IMR-90 (cell line): ENCODE data around the gene TSPAN31. TPM values are rescaled to one million over a fixed set of nuclear protein-coding genes. Genes with fewer than 3 reads are reported as not detected.

Experiments
- microRNA-seq, 2 experiments: library from miRNA; stranded (forward) in 1 of 2; unstranded in 1 of 2; fragments of 10-50 nt in 1 of 2; fragments of <30 nt in 1 of 2; gene quantifications in 1 of 2; microRNA quantifications in 1 of 2; one replicate each; pipeline versions ENCODE3 to v1.1.0; 2013 to 2020; ENCODE audit not compliant: insufficient read depth in 1 of 2, insufficient read length in 1 of 2, unreplicated experiment in 1 of 2
- polyA plus RNA-seq, 3 experiments: library from polyadenylated mRNA; depleted of rRNA; stranded (reverse); fragments of >200 nt; gene quantifications; 2 replicates each; pipeline ENCODE4 v1.2.3, GENCODE V29; 2012; ENCODE audit warnings: low replicate concordance in 1 of 3
- total RNA-seq: library from RNA; depleted of rRNA; stranded (reverse); fragments of >200 nt; gene quantifications from 2 replicates; pipeline ENCODE4 v1.2.3, GENCODE V29; 2012; rRNA removed

TSPAN31 gene
- total and polyA plus RNA-seq, 2 of the 4 experiments (the other 2 are of a cell fraction), result 12.3 to 71.2 TPM

Small RNAs within 50 kb of the gene (microRNA-seq; reads per million reads assigned to microRNA genes)
- gene MIR6759 (ENCODE audit: unreplicated experiment), result not detected

Other genes starting within 250 kb of the TSPAN31 start
- 12.2 and 19.4 TPM in 2 replicates for gene DDIT3, start 224.5 kb upstream of the TSPAN31 start, total RNA-seq
- 29.8 and 54.4 TPM in 2 replicates for gene DDIT3, start 224.5 kb upstream of the TSPAN31 start, polyA plus RNA-seq (2012; rRNA removed)
- 0.90 and 1.4 TPM in 2 replicates for gene MBD6, start 222.2 kb upstream of the TSPAN31 start, total RNA-seq
- 7.9 and 9.3 TPM in 2 replicates for gene MBD6, start 222.2 kb upstream of the TSPAN31 start, polyA plus RNA-seq (2012; rRNA removed)
- 114 and 125 TPM in 2 replicates for gene DCTN2, start 197.8 kb upstream of the TSPAN31 start, total RNA-seq
- 107 and 130 TPM in 2 replicates for gene DCTN2, start 197.8 kb upstream of the TSPAN31 start, polyA plus RNA-seq (2012; rRNA removed)
- gene KIF5A, start 195.0 kb upstream of the TSPAN31 start, total RNA-seq, result under 0.01 and 0.18 TPM in 2 replicates
- 0.09 and 0.15 TPM in 2 replicates for gene KIF5A, start 195.0 kb upstream of the TSPAN31 start, polyA plus RNA-seq (2012; rRNA removed)
- gene PIP4K2C, start 153.8 kb upstream of the TSPAN31 start, total RNA-seq, result 12.5 and 14.4 TPM in 2 replicates
- gene PIP4K2C, start 153.8 kb upstream of the TSPAN31 start, polyA plus RNA-seq (2012; rRNA removed), result 20.0 and 23.1 TPM in 2 replicates
- gene DTX3, start 140.2 kb upstream of the TSPAN31 start, total RNA-seq, result 2.8 and 2.9 TPM in 2 replicates
- 13.1 and 14.6 TPM in 2 replicates for gene DTX3, start 140.2 kb upstream of the TSPAN31 start, polyA plus RNA-seq (2012; rRNA removed)
- gene ARHGEF25, start 133.6 kb upstream of the TSPAN31 start, total RNA-seq, result 6.3 and 7.8 TPM in 2 replicates
- gene ARHGEF25, start 133.6 kb upstream of the TSPAN31 start, polyA plus RNA-seq (2012; rRNA removed), result 17.1 and 17.9 TPM in 2 replicates
- 0.18 and 0.28 TPM in 2 replicates for gene B4GALNT1, start 111.8 kb upstream of the TSPAN31 start, total RNA-seq
- gene B4GALNT1, start 111.8 kb upstream of the TSPAN31 start, polyA plus RNA-seq (2012; rRNA removed), result 0.62 and 0.66 TPM in 2 replicates
- 159 and 182 TPM in 2 replicates for gene OS9, start 50.9 kb upstream of the TSPAN31 start, total RNA-seq
- 188 and 272 TPM in 2 replicates for gene OS9, start 50.9 kb upstream of the TSPAN31 start, polyA plus RNA-seq (2012; rRNA removed)
- gene AGAP2, start 6.3 kb upstream of the TSPAN31 start, total RNA-seq, result 0.18 and 0.28 TPM in 2 replicates
- gene AGAP2, start 6.3 kb upstream of the TSPAN31 start, polyA plus RNA-seq (2012; rRNA removed), result 0.03 and 0.07 TPM in 2 replicates
- 239 and 297 TPM in 2 replicates for gene CDK4, start 7.3 kb downstream of the TSPAN31 start, total RNA-seq
- 252 and 261 TPM in 2 replicates for gene CDK4, start 7.3 kb downstream of the TSPAN31 start, polyA plus RNA-seq (2012; rRNA removed)
- 1.1 TPM in 2 replicates for gene MARCHF9, start 10.1 kb downstream of the TSPAN31 start, total RNA-seq
- 4.7 and 5.4 TPM in 2 replicates for gene MARCHF9, start 10.1 kb downstream of the TSPAN31 start, polyA plus RNA-seq (2012; rRNA removed)
- 0.36 and 0.56 TPM in 2 replicates for gene CYP27B1, start 22.0 kb downstream of the TSPAN31 start, total RNA-seq
- 0.80 and 1.3 TPM in 2 replicates for gene CYP27B1, start 22.0 kb downstream of the TSPAN31 start, polyA plus RNA-seq (2012; rRNA removed)
- 10.8 and 12.4 TPM in 2 replicates for gene METTL1, start 27.1 kb downstream of the TSPAN31 start, total RNA-seq
- gene METTL1, start 27.1 kb downstream of the TSPAN31 start, polyA plus RNA-seq (2012; rRNA removed), result 27.5 and 31.4 TPM in 2 replicates
- 3.2 and 3.6 TPM in 2 replicates for gene EEF1AKMT3, start 27.6 kb downstream of the TSPAN31 start, total RNA-seq
- 7.6 and 8.1 TPM in 2 replicates for gene EEF1AKMT3, start 27.6 kb downstream of the TSPAN31 start, polyA plus RNA-seq (2012; rRNA removed)
- gene TSFM, start 37.7 kb downstream of the TSPAN31 start, total RNA-seq, result 10.8 and 11.5 TPM in 2 replicates
- 14.0 and 16.3 TPM in 2 replicates for gene TSFM, start 37.7 kb downstream of the TSPAN31 start, polyA plus RNA-seq (2012; rRNA removed)
- gene AVIL, start 73.7 kb downstream of the TSPAN31 start, total RNA-seq, result 1.1 and 1.3 TPM in 2 replicates
- gene AVIL, start 73.7 kb downstream of the TSPAN31 start, polyA plus RNA-seq (2012; rRNA removed), result 2.1 and 2.5 TPM in 2 replicates
- gene CTDSP2, start 101.7 kb downstream of the TSPAN31 start, total RNA-seq, result 79.4 and 114 TPM in 2 replicates
- gene CTDSP2, start 101.7 kb downstream of the TSPAN31 start, polyA plus RNA-seq (2012; rRNA removed), result 150 and 156 TPM in 2 replicates
- 7.2 TPM in 2 replicates for gene ATP23, start 196.5 kb downstream of the TSPAN31 start, total RNA-seq
- 5.4 and 6.4 TPM in 2 replicates for gene ATP23, start 196.5 kb downstream of the TSPAN31 start, polyA plus RNA-seq (2012; rRNA removed)